ENCODE data around the gene OGT. TPM values are rescaled to one million over a fixed set of nuclear protein-coding genes. Genes with fewer than 3 reads are reported as not detected.

The OGT gene
- polyA plus RNA-seq, 1 of the 3 experiments (the other 2 are of a cell fraction) = 77.0 TPM

DNA sequence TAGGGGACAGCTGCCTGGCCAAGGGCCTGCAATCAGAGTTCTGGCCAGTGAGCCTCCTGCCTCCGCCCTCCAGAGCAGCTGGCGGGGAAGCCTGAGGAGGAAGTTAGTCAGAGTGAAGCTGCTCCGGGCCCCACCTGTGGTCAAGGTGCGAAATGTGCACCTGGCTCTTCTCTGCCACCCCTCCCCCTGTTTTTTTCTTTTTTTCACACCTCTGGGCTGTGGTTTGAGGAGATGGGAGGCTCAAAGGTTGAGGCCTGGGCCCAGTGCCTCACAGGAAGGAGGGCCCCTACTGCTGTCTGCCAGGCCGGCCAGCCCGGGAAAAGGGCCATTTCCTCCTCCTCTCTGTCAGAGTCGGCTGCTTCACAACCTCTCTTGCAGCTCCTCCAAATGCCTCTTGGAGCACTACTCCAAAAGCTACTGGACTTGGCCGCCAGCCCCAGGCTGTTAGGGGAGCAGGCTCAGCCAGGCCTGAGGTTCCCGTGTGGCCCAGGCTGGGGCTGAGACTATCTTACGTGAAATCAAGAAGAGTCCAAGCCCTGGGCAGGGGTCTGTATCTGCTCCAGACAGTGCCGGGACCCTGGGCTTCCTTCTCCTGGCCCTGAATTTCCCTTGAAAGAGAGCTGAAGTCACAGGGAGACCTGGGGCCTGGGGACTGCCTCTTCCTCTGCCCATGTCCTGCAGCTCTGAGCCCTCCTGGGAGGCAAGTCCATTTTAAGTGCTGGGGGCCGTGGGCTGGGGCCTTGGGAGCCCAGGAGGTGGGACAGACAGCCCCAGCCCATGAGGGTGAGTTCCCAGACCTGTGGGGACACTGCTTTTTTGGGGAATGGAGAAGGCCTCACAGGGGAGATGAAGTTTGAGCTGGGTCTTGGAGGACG lies 89.9 kb downstream of the OGT start:
- WGBS (ENCODE audit: low lambda C conversion rate) = 41% methylated on average over 8 of the region's 13 CpGs
- no peak overlapping the region for H3K9ac ChIP-seq
- no peaks in the 10 kb centered on the region; the same call in 1 of the 2 replicates for H3K27me3 ChIP-seq (ENCODE audit: insufficient read depth)
- no peaks in the 10 kb centered on the region for H3K36me3 ChIP-seq (replicated peaks in 1 of 2; ENCODE audit: control insufficient read depth in 1 of 2, insufficient read depth in 2 of 2, low read length in 1 of 2)
- ChIA-PET POLR2A (no interaction called here), CTCF (no interaction called here)
- no peaks in the 10 kb centered on the region for H3K4me1 ChIP-seq (ENCODE audit: control insufficient read depth in 1 of 2, insufficient read depth in 2 of 2, low read depth in 1 of 2, low read length in 1 of 2)
- DNase-seq = peak; percentile 35
- no peaks in the 10 kb centered on the region for H3K9me3 ChIP-seq
- no peak for TF ChIP-seq FOXJ3 (CRISPR knock-in tag; IDR thresholded peaks at IDR 0.05)
- TF ChIP-seq, protein P1, sequence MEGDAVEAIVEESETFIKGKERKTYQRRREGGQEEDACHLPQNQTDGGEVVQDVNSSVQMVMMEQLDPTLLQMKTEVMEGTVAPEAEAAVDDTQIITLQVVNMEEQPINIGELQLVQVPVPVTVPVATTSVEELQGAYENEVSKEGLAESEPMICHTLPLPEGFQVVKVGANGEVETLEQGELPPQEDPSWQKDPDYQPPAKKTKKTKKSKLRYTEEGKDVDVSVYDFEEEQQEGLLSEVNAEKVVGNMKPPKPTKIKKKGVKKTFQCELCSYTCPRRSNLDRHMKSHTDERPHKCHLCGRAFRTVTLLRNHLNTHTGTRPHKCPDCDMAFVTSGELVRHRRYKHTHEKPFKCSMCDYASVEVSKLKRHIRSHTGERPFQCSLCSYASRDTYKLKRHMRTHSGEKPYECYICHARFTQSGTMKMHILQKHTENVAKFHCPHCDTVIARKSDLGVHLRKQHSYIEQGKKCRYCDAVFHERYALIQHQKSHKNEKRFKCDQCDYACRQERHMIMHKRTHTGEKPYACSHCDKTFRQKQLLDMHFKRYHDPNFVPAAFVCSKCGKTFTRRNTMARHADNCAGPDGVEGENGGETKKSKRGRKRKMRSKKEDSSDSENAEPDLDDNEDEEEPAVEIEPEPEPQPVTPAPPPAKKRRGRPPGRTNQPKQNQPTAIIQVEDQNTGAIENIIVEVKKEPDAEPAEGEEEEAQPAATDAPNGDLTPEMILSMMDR (IDR thresholded peaks at IDR 0.05) = 0 out of 2 replicates have a peak, but pooled peaks have one; percentile 11
- H4K20me1 ChIP-seq (ENCODE audit: insufficient read depth) = no peaks in the 10 kb centered on the region
- H3K79me2 ChIP-seq (ENCODE audit: insufficient read depth) = no peaks in the 10 kb centered on the region
- H3K4me3 ChIP-seq (ENCODE audit: low read depth in 2 of 2, low read length in 1 of 2) = no peak overlapping the region
- no peak overlapping the region for H3K4me2 ChIP-seq
- H3K27ac ChIP-seq (ENCODE audit: low read depth in 2 of 2, low read length in 1 of 2) = no peak overlapping the region
- no peaks in the 10 kb centered on the region for H3K9me2 ChIP-seq
- H3F3A ChIP-seq (replicated peaks; ENCODE audit: insufficient read depth) = no peaks in the 10 kb centered on the region
- H2AFZ ChIP-seq (ENCODE audit: low read depth) = no peak overlapping the region

GRCh38 chrX:71623714-71624113 lies 90.8 kb downstream of the OGT start:
- Histone ChIP-seq H3F3A (replicated peaks; ENCODE audit: insufficient read depth) (no peaks in the 10 kb centered on the region), H3K36me3 (replicated peaks in 1 of 2; ENCODE audit: control insufficient read depth in 1 of 2, insufficient read depth in 2 of 2, low read length in 1 of 2) (no peaks in the 10 kb centered on the region), H2AFZ (ENCODE audit: low read depth) (no peak overlapping the region), H3K4me3 (ENCODE audit: low read depth in 2 of 2, low read length in 1 of 2) (no peak overlapping the region), H4K20me1 (ENCODE audit: insufficient read depth) (no peaks in the 10 kb centered on the region), H3K27me3 (ENCODE audit: insufficient read depth) (no peaks in the 10 kb centered on the region; the same call in 1 of the 2 replicates), H3K9ac (no peak overlapping the region), H3K9me3 (no peaks in the 10 kb centered on the region), H3K79me2 (ENCODE audit: insufficient read depth) (no peaks in the 10 kb centered on the region), H3K4me1 (ENCODE audit: control insufficient read depth in 1 of 2, insufficient read depth in 2 of 2, low read depth in 1 of 2, low read length in 1 of 2) (no peaks in the 10 kb centered on the region), H3K9me2 (no peaks in the 10 kb centered on the region), H3K27ac (ENCODE audit: low read depth in 2 of 2, low read length in 1 of 2) (no peak overlapping the region), H3K4me2 (no peak overlapping the region)
- WGBS (ENCODE audit: low lambda C conversion rate) = 29% methylated on average over 1 of the region's 3 CpGs
- ChIA-PET POLR2A (no interaction called here), CTCF (no interaction called here)
- TF ChIP-seq NFIC (IDR thresholded peaks at IDR 0.05; ENCODE audit: borderline replicate concordance) (no peak), EZH2phosphoT487 (IDR thresholded peaks at IDR 0.05; ENCODE audit: borderline replicate concordance, low read depth) (no peak), CHD2 (IDR thresholded peaks at IDR 0.05; ENCODE audit: low read length, partially characterized antibody) (no peak), GABPA (IDR thresholded peaks at IDR 0.05; ENCODE audit: low read depth) (no peak), FOXJ3 (CRISPR knock-in tag; IDR thresholded peaks at IDR 0.05) (no peak), TAF1 (IDR thresholded peaks at IDR 0.05; ENCODE audit: borderline replicate concordance, low read depth, low read length) (no peak), RAD21 (IDR thresholded peaks at IDR 0.05; ENCODE audit: low read length) (no peak), ELF1 (IDR thresholded peaks at IDR 0.05) (no peak), FOXM1 (IDR thresholded peaks at IDR 0.05; ENCODE audit: low read depth) (no peak), REST (IDR thresholded peaks at IDR 0.05; ENCODE audit: low read depth, low read length) (no peak), YY1 (IDR thresholded peaks at IDR 0.05; ENCODE audit: low read depth) (no peak), SMC3 (IDR thresholded peaks at IDR 0.05; ENCODE audit: low read depth, low read length) (no peak), MXI1 (IDR thresholded peaks at IDR 0.05; ENCODE audit: low read depth, low read length) (no peak)
- no peak for DNase-seq
